OCI-M2 (cell line): ENCODE data around the gene CDH23.

Experiments used
- DNase-seq: peaks from one replicate; lab custom pipeline; 2025; ENCODE audit not compliant: unreplicated experiment; lab: John Stamatoyannopoulos, UW

Gene CDH23

GRCh38 chr10:71648254-71648932 lies 251.7 kb downstream of the CDH23 start:
- DNase-seq, result no peak

GRCh38 chr10:71648933-71649320 lies 252.2 kb downstream of the CDH23 start:
- no peak for DNase-seq

DNA sequence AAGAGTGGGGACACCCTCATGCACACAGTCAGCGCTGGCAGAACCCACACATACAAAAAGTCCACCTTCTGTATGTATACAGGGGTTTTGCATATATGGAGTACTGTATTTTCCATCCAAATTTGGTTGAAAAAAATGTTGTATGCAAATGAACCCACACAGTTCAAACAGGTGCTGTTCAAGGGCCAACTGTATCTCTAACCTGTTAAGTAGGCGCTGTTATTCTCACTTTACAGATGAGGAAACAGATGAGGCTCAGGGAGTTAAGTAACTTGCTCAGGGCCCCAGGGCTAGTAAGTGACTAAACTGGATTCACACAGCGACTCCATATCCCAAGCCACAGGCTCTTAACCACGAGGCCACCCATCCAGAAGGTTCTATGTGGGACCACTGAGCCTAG lies 252.9 kb downstream of the CDH23 start:
- DNase-seq, result no peak

- no peak for DNase-seq
Measured at GRCh38 chr10:71650397-71650796, 253.7 kb downstream of the CDH23 start.

- no peak for DNase-seq
Measured at GRCh38 chr10:71651428-71651827, 254.7 kb downstream of the CDH23 start.

DNA sequence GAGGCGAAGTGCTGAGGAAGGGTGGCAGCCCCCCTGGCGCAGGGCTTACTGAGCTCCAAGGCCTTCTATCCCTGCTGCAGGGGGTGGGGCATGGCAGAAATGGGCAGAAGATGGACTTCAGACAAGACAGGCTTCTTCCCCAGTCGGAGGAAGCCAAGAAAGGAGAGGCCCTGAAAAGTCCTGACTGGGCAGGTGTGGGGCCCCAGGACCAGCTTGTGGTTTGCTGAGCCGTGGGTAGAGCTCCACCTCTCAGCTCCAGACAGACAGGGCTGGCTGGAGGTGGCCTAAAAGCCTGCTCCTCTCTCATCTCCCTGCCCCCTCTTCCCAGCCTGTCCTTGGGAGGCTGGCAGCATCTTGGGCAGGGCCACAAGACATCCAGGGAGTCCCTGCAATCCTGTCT lies 255.2 kb downstream of the CDH23 start:
- DNase-seq, result no peak

DNA sequence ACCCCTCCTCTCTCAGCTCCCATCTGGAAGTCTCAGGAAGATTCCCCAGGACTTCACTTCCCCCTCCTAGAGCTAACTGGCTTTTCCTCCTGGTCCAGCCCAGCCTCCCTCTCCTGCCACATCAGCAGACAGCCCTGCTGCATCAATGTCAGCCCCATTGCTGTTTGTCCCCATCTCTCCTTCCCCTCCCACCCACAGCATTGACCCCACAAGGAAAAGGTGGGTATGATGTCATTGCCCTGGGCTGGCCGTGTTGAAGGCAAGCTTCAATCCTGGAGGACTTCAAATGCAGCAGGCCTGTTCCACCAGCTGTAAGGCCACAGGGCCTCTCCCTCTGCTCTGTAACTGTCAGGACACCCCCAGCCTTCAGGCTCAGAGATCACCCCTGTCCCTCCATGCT lies 256.3 kb downstream of the CDH23 start:
- DNase-seq, result no peak

- no peak for DNase-seq
Measured at GRCh38 chr10:71656220-71656619, 259.5 kb downstream of the CDH23 start.

- no peak for DNase-seq
Measured at GRCh38 chr10:71657604-71658466, 261.1 kb downstream of the CDH23 start.

DNA sequence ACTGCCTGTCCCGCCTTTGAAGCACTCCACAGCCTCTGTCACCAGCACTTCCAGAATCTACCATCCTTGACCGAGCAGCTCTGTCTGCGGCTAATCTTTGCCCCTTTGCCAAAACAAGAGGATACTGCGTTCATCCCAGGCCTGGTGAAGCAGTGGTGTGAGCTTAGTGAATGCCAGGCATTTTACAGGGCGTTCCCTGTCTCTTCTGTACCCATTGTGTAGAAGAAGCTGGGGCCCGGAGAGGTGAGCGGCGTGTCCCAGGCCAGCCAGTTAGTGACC lies 261.7 kb downstream of the CDH23 start:
- no peak for DNase-seq

GRCh38 chr10:71659111-71659634 lies 262.5 kb downstream of the CDH23 start:
- DNase-seq, result no peak

- no peak for DNase-seq
Measured at GRCh38 chr10:71659737-71660136, 263.0 kb downstream of the CDH23 start.

GRCh38 chr10:71660313-71660712 lies 263.6 kb downstream of the CDH23 start:
- DNase-seq, result no peak

DNA sequence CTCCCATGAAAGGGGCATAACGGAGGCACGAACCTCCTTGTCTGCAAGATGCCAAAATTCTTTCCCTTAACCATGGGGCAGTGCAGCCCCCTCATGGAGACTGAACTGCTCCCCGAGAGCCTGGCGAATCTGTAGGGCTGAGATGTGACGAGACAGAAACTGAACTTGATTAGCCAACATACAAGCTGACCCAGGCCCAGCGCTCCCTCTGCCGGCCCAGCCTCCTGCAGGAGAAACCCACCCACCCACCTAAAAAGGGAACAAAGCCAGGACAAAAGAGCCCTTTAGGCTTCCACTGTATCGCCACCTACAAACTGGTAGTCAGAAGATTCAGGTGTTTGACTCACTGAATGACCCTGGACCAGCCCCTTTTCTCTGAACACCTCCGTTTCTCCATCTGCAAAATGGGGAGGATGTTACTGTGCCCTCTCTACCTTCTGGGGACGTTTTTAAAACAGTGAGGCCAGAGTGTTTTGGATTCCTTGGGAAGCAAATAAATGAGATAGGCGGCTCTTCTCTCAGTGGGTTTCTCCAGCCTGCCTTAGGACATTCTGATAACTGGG lies 264.4 kb downstream of the CDH23 start:
- no peak for DNase-seq

GRCh38 chr10:71661779-71662336 lies 265.1 kb downstream of the CDH23 start:
- DNase-seq, result no peak

GRCh38 chr10:71663311-71663710 lies 266.6 kb downstream of the CDH23 start:
- no peak for DNase-seq

GRCh38 chr10:71664585-71664984 lies 267.9 kb downstream of the CDH23 start:
- DNase-seq, result no peak

- no peak for DNase-seq
Measured at GRCh38 chr10:71665456-71665855, 268.7 kb downstream of the CDH23 start.

DNA sequence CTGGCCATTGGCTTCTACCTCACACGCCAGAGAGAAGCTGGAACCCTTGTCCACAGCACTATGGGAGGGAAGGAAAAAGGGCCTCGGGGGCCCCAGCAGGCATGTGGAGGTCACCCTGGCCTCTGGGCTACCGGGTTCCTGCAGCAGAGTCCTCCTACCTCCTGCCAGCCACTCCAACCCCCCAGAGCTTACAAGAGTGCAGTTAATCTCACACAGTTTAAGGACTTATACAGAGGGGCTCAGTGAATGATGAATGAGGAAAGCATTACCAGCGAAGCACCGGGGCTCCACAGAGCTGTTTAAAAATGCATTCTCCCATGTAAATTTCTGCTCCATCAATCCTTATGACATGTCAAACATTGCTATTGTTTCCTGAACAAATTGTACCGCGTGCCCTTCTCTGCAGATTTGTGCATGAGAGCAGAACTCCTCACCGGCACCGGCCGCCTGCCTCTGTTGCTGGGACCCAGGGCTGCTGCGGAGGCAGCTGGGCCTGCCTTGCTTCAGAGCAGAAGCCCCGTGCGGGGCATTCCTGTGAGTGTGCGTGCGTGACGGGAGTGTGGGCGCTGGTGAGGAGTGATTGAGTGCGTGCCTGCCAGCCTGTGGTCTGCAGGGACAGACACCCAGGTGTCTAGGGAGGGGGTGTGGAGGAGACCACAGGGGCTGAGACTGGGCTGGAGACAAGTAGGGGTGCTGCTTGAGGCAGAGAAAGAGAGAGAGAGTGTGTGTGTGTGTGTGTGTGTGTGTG lies 270.1 kb downstream of the CDH23 start:
- DNase-seq, result no peak

- no peak for DNase-seq
Measured at GRCh38 chr10:71667387-71667752, 270.6 kb downstream of the CDH23 start.
